Endodermal cell (in vitro differentiated cells): Measurements from ENCODE around the gene GPRC5B. TPM values are rescaled to one million over a fixed set of nuclear protein-coding genes. Genes with fewer than 3 reads are reported as not detected.

Experiments used
- DNase-seq: peaks from one replicate; pipeline ENCODE4 v3.0.0-alpha.2; 2017
- H3K27ac ChIP-seq: 2 replicates; pipeline ENCODE4 v1.5.1; 2013; ENCODE audit warnings: mild to moderate bottlenecking, low read depth, low read length, moderate library complexity
- H3K27me3 ChIP-seq: 2 replicates; pipeline ENCODE4 v1.6.1; 2013; ENCODE audit warnings: mild to moderate bottlenecking, low read length, moderate library complexity; ENCODE audit not compliant: insufficient read depth, control insufficient read depth, poor library complexity, severe bottlenecking
- H3K36me3 ChIP-seq: 2 replicates; pipeline ENCODE4 v1.7.0; 2013; ENCODE audit warnings: mild to moderate bottlenecking, low read length, moderate library complexity; ENCODE audit not compliant: control insufficient read depth, insufficient read depth
- H3K4me1 ChIP-seq: one replicate; pipeline ENCODE4 v1.7.0; 2013; ENCODE audit warnings: low read length; ENCODE audit not compliant: control insufficient read depth, insufficient read depth
- H3K4me3 ChIP-seq: 2 replicates; pipeline ENCODE4 v1.5.1; 2013; ENCODE audit warnings: mild to moderate bottlenecking, low read length, moderate library complexity
- H3K9ac ChIP-seq: 2 replicates; pipeline ENCODE4 v1.6.1; 2013; ENCODE audit warnings: mild to moderate bottlenecking, low read length, moderate library complexity; ENCODE audit not compliant: poor library complexity, severe bottlenecking; ENCODE audit errors: extremely low read depth
- H3K9me3 ChIP-seq: 2 replicates; pipeline ENCODE4 v1.6.1; 2013; ENCODE audit warnings: mild to moderate bottlenecking, low read length, moderate library complexity; ENCODE audit not compliant: control insufficient read depth
- H3K27ac Mint-ChIP-seq: 2 replicates; pipeline ENCODE4 v1.8.0; 2020; ENCODE audit warnings: mixed read lengths
- H3K27me3 Mint-ChIP-seq: 2 replicates; pipeline ENCODE4 v1.8.0; 2021; ENCODE audit warnings: mild to moderate bottlenecking, mixed read lengths; ENCODE audit not compliant: insufficient read depth
- H3K36me3 Mint-ChIP-seq: 2 replicates; pipeline ENCODE4 v1.8.0; 2020; ENCODE audit warnings: low read depth, mixed read lengths
- H3K4me1 Mint-ChIP-seq: 2 replicates; pipeline ENCODE4 v1.8.0; 2020; ENCODE audit warnings: mixed read lengths
- H3K4me3 Mint-ChIP-seq: 2 replicates; pipeline ENCODE4 v1.8.0; 2020; ENCODE audit warnings: mild to moderate bottlenecking, moderate library complexity, mixed read lengths
- H3K9me3 Mint-ChIP-seq: 2 replicates; pipeline ENCODE4 v1.8.0; 2020; ENCODE audit warnings: mild to moderate bottlenecking, mixed read lengths
- CTCF ChIP-seq: fragments of 200-600 bp; sonication (generic); conservative IDR thresholded peaks from 2 replicates; pipeline ENCODE4 v1.5.0; 2021; ENCODE audit warnings: antibody characterized with exemption, mild to moderate bottlenecking
- WGBS, 2 experiments: methylation state at CpG; one replicate each; pipeline versions ENCODE4 v1.1.5 to v1.1.7; 2013; ENCODE audit warnings: missing lambda C conversion rate in 2 of 2, mixed read lengths in 1 of 2; ENCODE audit not compliant: insufficient coverage in 1 of 2, insufficient read length in 1 of 2; 5-methylcytosine and 5-hydroxymethylcytosine counted together
- total RNA-seq, 2 donors: library from RNA; stranded (reverse); fragmentation: NEBNext Ultra II Directional in 1 of 2; extraction: Animal tissue kit (Norgen Biotek cat#: 25700) in 1 of 2; gene quantifications; 2 replicates in 1 of 2; 3 replicates in 1 of 2; pipeline ENCODE4 v1.2.1, GENCODE V29; 2021

GPRC5B gene
- total RNA-seq, 2 donors from 2014 or later = 39.5 to 49.1 TPM

- TF ChIP-seq CTCF = no peak
- Histone ChIP-seq H3K4me3 (no peak overlapping the region), H3K4me1 (peaks cover 4% of the 10 kb centered on the region), H3K27me3 (no peaks in the 10 kb centered on the region), H3K27ac (no peak overlapping the region), H3K9me3 (no peaks in the 10 kb centered on the region), H3K36me3 (no peaks in the 10 kb centered on the region), H3K9ac (no peak overlapping the region)
- H3K9me3 Mint-ChIP-seq = no peaks in the 10 kb centered on the region
- peaks cover 7% of the 10 kb centered on the region for H3K36me3 Mint-ChIP-seq
- H3K27ac Mint-ChIP-seq = no peak overlapping the region
- 93 to 96% methylated on average over 8 to 11 of the region's 11 CpGs for WGBS, 2 experiments
- H3K4me1 Mint-ChIP-seq = peaks cover 12% of the 10 kb centered on the region
- H3K27me3 Mint-ChIP-seq = no peaks in the 10 kb centered on the region
- DNase-seq = no peak
- no peak overlapping the region for H3K4me3 Mint-ChIP-seq
These were observed 34.4 kb downstream of the GPRC5B start for GRCh38 chr16:19850131-19850817.

- Histone ChIP-seq H3K9ac (no peak overlapping the region), H3K9me3 (peaks cover 2% of the 10 kb centered on the region), H3K27me3 (no peaks in the 10 kb centered on the region), H3K27ac (no peak overlapping the region), H3K4me1 (peaks cover 4% of the 10 kb centered on the region), H3K4me3 (no peak overlapping the region), H3K36me3 (no peaks in the 10 kb centered on the region)
- Mint-ChIP-seq H3K4me1 (peaks cover 6% of the 10 kb centered on the region), H3K4me3 (no peak overlapping the region), H3K27ac (no peak overlapping the region), H3K9me3 (no peaks in the 10 kb centered on the region), H3K27me3 (no peaks in the 10 kb centered on the region), H3K36me3 (peaks cover 11% of the 10 kb centered on the region)
- 89 to 90% methylated on average over 2 to 3 of the region's 3 CpGs for WGBS, 2 experiments
- no peak for TF ChIP-seq CTCF
- DNase-seq = no peak
These were observed 35.9 kb downstream of the GPRC5B start for GRCh38 chr16:19848756-19849155.

- TF ChIP-seq CTCF = no peak
- Mint-ChIP-seq H3K27me3 (no peaks in the 10 kb centered on the region), H3K4me3 (no peak overlapping the region), H3K36me3 (peaks cover 11% of the 10 kb centered on the region), H3K4me1 (peaks cover 11% of the 10 kb centered on the region), H3K27ac (no peak overlapping the region), H3K9me3 (no peaks in the 10 kb centered on the region)
- Histone ChIP-seq H3K4me1 (peaks cover 6% of the 10 kb centered on the region), H3K36me3 (no peaks in the 10 kb centered on the region), H3K27me3 (no peaks in the 10 kb centered on the region), H3K27ac (no peak overlapping the region), H3K9ac (no peak overlapping the region), H3K9me3 (peaks cover 7% of the 10 kb centered on the region), H3K4me3 (no peak overlapping the region)
- DNase-seq = no peak
- WGBS, 2 experiments = 92 to 99% methylated on average over 4 to 5 of the region's 5 CpGs
These were observed 38.2 kb downstream of the GPRC5B start for GRCh38 chr16:19846436-19846835.
